IMR-90 (cell line): ENCODE data around the gene MET. TPM values are rescaled to one million over a fixed set of nuclear protein-coding genes. Genes with fewer than 3 reads are reported as not detected.

Experiments
- ATAC-seq: fragments of 200-7000 bp; cut with Tn5 transposase; 2 replicates; pipeline ENCODE4 v1.9.1; 2020; ENCODE audit warnings: low read depth, mild to moderate bottlenecking, moderate library complexity
- BruUV-seq: library from RNA; stranded (reverse); fragments of 400-500 nt; replicated peaks from 2 replicates; lab custom pipeline; 2021; lab: Mats Ljungman, UMichigan
- CTCF ChIA-PET: fragments of 300-600 bp; formaldehyde crosslinking; extraction: SDS; loops from one replicate; lab custom pipeline; 2021; ENCODE audit warnings: antibody characterized with exemption; lab: Yijun Ruan, JAX
- POLR2A ChIA-PET: fragments of 300-600 bp; sonication (Branson Sonifier 250); formaldehyde crosslinking; loops from one replicate; lab custom pipeline; 2022; ENCODE audit warnings: antibody characterized with exemption; ENCODE audit not compliant: unreplicated experiment; lab: Charles Lee
- DNase-seq: peaks from one replicate; pipeline ENCODE4 v3.0.0; 2013
- H2AFZ ChIP-seq: replicated peaks from 2 replicates; pipeline ENCODE3; 2013; ENCODE audit warnings: low read length, mild to moderate bottlenecking; ENCODE audit not compliant: poor library complexity
- H2AK5ac ChIP-seq: 2 replicates; pipeline ENCODE4 v1.6.1; 2013; ENCODE audit warnings: low read depth, low read length, inconsistent platforms
- H2AK9ac ChIP-seq: replicated peaks from 2 replicates; pipeline ENCODE3; 2013; ENCODE audit warnings: mild to moderate bottlenecking, low read depth, low read length, moderate library complexity; ENCODE audit not compliant: poor library complexity
- H2BK120ac ChIP-seq: 2 replicates; pipeline ENCODE4 v1.6.1; 2013; ENCODE audit warnings: low read depth, low read length, inconsistent platforms
- H2BK15ac ChIP-seq: 3 replicates; pipeline ENCODE4 v1.6.1; 2013; ENCODE audit warnings: low read depth, low read length, inconsistent platforms
- H2BK20ac ChIP-seq: 2 replicates; pipeline ENCODE4 v1.6.1; 2013; ENCODE audit warnings: low read depth, mild to moderate bottlenecking, inconsistent platforms, low read length, moderate library complexity
- H2BK5ac ChIP-seq: 2 replicates; pipeline ENCODE4 v1.6.1; 2013; ENCODE audit warnings: mild to moderate bottlenecking, low read depth, low read length, inconsistent platforms; ENCODE audit not compliant: poor library complexity, severe bottlenecking
- H3K14ac ChIP-seq: replicated peaks from 2 replicates; pipeline ENCODE4 v1.6.1; 2013; ENCODE audit warnings: low read depth, low read length, inconsistent platforms
- H3K18ac ChIP-seq: 2 replicates; pipeline ENCODE4 v1.6.1; 2013; ENCODE audit warnings: low read depth, low read length, control low read depth
- H3K23ac ChIP-seq: 2 replicates; pipeline ENCODE4 v1.6.1; 2013; ENCODE audit warnings: low read depth, low read length, inconsistent platforms
- H3K27ac ChIP-seq: 2 replicates; pipeline ENCODE4 v1.5.1; 2013; ENCODE audit warnings: mild to moderate bottlenecking, control low read depth, low read length; ENCODE audit not compliant: insufficient read depth
- H3K27me3 ChIP-seq: 2 replicates; pipeline ENCODE4 v1.6.1; 2013; ENCODE audit warnings: low read length; ENCODE audit not compliant: control insufficient read depth, insufficient read depth
- H3K36me3 ChIP-seq: 2 replicates; pipeline ENCODE4 v1.6.1; 2013; ENCODE audit warnings: low read length, mixed read lengths; ENCODE audit not compliant: control insufficient read depth, insufficient read depth
- H3K4ac ChIP-seq: 2 replicates; pipeline ENCODE4 v1.6.1; 2013; ENCODE audit warnings: low read depth, low read length, inconsistent platforms
- H3K4me1 ChIP-seq: 2 replicates; pipeline ENCODE4 v1.6.1; 2013; ENCODE audit warnings: low read length, mixed read lengths; ENCODE audit not compliant: control insufficient read depth, insufficient read depth
- H3K4me2 ChIP-seq: 2 replicates; pipeline ENCODE4 v1.6.1; 2013; ENCODE audit warnings: low read depth, mild to moderate bottlenecking, control low read depth, low read length, moderate library complexity
- H3K4me3 ChIP-seq: 2 replicates; pipeline ENCODE4 v1.5.1; 2013; ENCODE audit warnings: low read depth, mild to moderate bottlenecking, control low read depth, low read length, moderate library complexity; ENCODE audit not compliant: insufficient read depth
- H3K56ac ChIP-seq: 2 replicates; pipeline ENCODE4 v1.6.1; 2013; ENCODE audit warnings: low read length, inconsistent platforms; ENCODE audit not compliant: insufficient read depth; ENCODE audit errors: extremely low read depth
- H3K79me1 ChIP-seq, 2 experiments: 2 replicates each; pipeline ENCODE4 v1.6.1; 2013; ENCODE audit warnings: low read length in 2 of 2, inconsistent platforms in 1 of 2, low read depth in 1 of 2
- H3K9ac ChIP-seq: 2 replicates; pipeline ENCODE4 v1.6.1; 2013; ENCODE audit warnings: low read depth, low read length, control low read depth
- H3K9me1 ChIP-seq: 2 replicates; pipeline ENCODE4 v1.6.1; 2013; ENCODE audit warnings: low read length, inconsistent platforms; ENCODE audit not compliant: insufficient read depth
- H3K9me3 ChIP-seq: 2 replicates; pipeline ENCODE4 v1.6.1; 2013; ENCODE audit warnings: low read length; ENCODE audit not compliant: control insufficient read depth, insufficient read depth
- H4K20me1 ChIP-seq: 2 replicates; pipeline ENCODE4 v1.6.1; 2013; ENCODE audit warnings: low read length, inconsistent platforms; ENCODE audit not compliant: insufficient read depth
- H4K5ac ChIP-seq: 2 replicates; pipeline ENCODE4 v1.6.1; 2013; ENCODE audit warnings: mild to moderate bottlenecking, low read depth, low read length, control low read depth
- H4K8ac ChIP-seq, 2 experiments: 2 replicates each; pipeline ENCODE4 v1.6.1; 2013; ENCODE audit warnings: low read depth in 2 of 2, low read length in 2 of 2, control low read depth in 1 of 2, inconsistent platforms in 1 of 2
- H4K91ac ChIP-seq: 2 replicates; pipeline ENCODE4 v1.6.1; 2013; ENCODE audit warnings: low read depth, low read length, inconsistent platforms; ENCODE audit not compliant: insufficient read depth
- BHLHE40 ChIP-seq: fragments of 150-350 bp; IDR thresholded peaks from 2 replicates; pipeline ENCODE4 v1.6.1; 2016; ENCODE audit warnings: mild to moderate bottlenecking, low read depth, low read length
- CEBPB ChIP-seq: IDR thresholded peaks from 2 replicates; pipeline ENCODE4 v1.6.1; 2012; ENCODE audit warnings: low read depth, low read length, improper control_type of control experiment
- RFX5 ChIP-seq: IDR thresholded peaks from 2 replicates; pipeline ENCODE4 v1.8.0; 2012; ENCODE audit warnings: low read depth, mild to moderate bottlenecking, low read length, moderate library complexity
- SMC3 ChIP-seq: fragments of 150-350 bp; IDR thresholded peaks from 2 replicates; pipeline ENCODE4 v1.6.1; 2016; ENCODE audit warnings: low read depth, mild to moderate bottlenecking, antibody characterized with exemption, low read length, moderate library complexity
- USF2 ChIP-seq: fragments of 150-350 bp; IDR thresholded peaks from 2 replicates; pipeline ENCODE4 v1.6.1; 2017; ENCODE audit warnings: mild to moderate bottlenecking, antibody characterized with exemption, low read length, low read depth
- WGBS, 2 experiments: methylation state at CpG; one replicate each; pipeline versions ENCODE4 v1.1.5 to v1.1.7; 2013; ENCODE audit warnings: missing lambda C conversion rate in 2 of 2; ENCODE audit not compliant: insufficient read length in 1 of 2; ENCODE audit errors: extremely low coverage in 2 of 2; 5-methylcytosine and 5-hydroxymethylcytosine counted together
- dilution Hi-C: fragments of 300-500 bp; cut with HindIII; formaldehyde crosslinking; loops from one replicate; pipeline ENCODE4 v1.14.3; 2018; ENCODE audit warnings: low sequenced_read_pairs; ENCODE audit not compliant: unreplicated experiment
- in situ Hi-C: fragments of 300-500 bp; cut with MboI; formaldehyde crosslinking; loops from 3 replicates; pipeline ENCODE4 v1.14.3; 2019; ENCODE audit warnings: low sequenced_read_pairs, inconsistent platforms, mixed read lengths
- intact Hi-C: fragments of 100-400 bp; cut with micrococcal nuclease; formaldehyde crosslinking; loops from 2 replicates; pipeline ENCODE4 v1.10.0; 2022
- polyA plus RNA-seq, 3 experiments: library from polyadenylated mRNA; depleted of rRNA; stranded (reverse); fragments of >200 nt; gene quantifications; 2 replicates each; pipeline ENCODE4 v1.2.3, GENCODE V29; 2012; ENCODE audit warnings: low replicate concordance in 1 of 3
- total RNA-seq: library from RNA; depleted of rRNA; stranded (reverse); fragments of >200 nt; gene quantifications from 2 replicates; pipeline ENCODE4 v1.2.3, GENCODE V29; 2012

MET gene
- total and polyA plus RNA-seq, 2 of the 4 experiments (the other 2 are of a cell fraction) = 15.0 to 84.6 TPM

GRCh38 chr7:116630932-116631671 is 40.9 kb upstream of the MET start:
- Histone ChIP-seq H3K4ac (no peak overlapping the region), H3K27ac (no peak overlapping the region), H3K4me3 (no peak overlapping the region), H3K56ac (no peak overlapping the region), H3K9me1 (0 out of 2 replicates have a peak, but pooled peaks cover 2% of the 10 kb centered on the region), H2BK20ac (no peak overlapping the region), H2BK120ac (no peak overlapping the region), H3K18ac (no peak overlapping the region), H2BK5ac (no peak overlapping the region), H2AFZ (peak overlapping the region; percentile 45), H3K9me3 (no peaks in the 10 kb centered on the region), H3K14ac (peak overlapping the region; percentile 33; the same call in 1 of the 2 replicates), H3K9ac (no peak overlapping the region), H3K79me1 (no peaks in the 10 kb centered on the region), H3K4me2 (no peak overlapping the region), H4K5ac (no peak overlapping the region), H3K36me3 (no peaks in the 10 kb centered on the region), H4K20me1 (no peaks in the 10 kb centered on the region), H4K91ac (no peak overlapping the region), H2AK5ac (peak overlapping the region; percentile 12; the same call in 1 of the 2 replicates), H4K8ac (no peak overlapping the region), H2AK9ac (no peak overlapping the region), H2BK15ac (no peak overlapping the region), H3K4me1 (peaks cover 7% of the 10 kb centered on the region), H3K23ac (no peak overlapping the region), H3K27me3 (peaks cover 2% of the 10 kb centered on the region; the same call in 1 of the 2 replicates)
- in situ Hi-C loops = no loop called here
- 78% methylated on average over 8 of the region's 10 CpGs; no CpG with 5 or more reads in 1 of the 2 experiments for WGBS, 2 experiments
- BruUV-seq = no TSS peak
- dilution Hi-C loops = no loop called here
- ChIA-PET CTCF (no interaction called here), POLR2A (no interaction called here)
- DNase-seq (peak; percentile 82), ATAC-seq (peak; percentile 53; the same call in 1 of the 2 replicates)
- TF ChIP-seq BHLHE40 (peak; percentile 74), RFX5 (no peak), SMC3 (no peak), USF2 (peak; percentile 75), CEBPB (peak; percentile 79)
- intact Hi-C loops = no loop called here
